ENCODE results near the gene SELENOM.

DNA sequence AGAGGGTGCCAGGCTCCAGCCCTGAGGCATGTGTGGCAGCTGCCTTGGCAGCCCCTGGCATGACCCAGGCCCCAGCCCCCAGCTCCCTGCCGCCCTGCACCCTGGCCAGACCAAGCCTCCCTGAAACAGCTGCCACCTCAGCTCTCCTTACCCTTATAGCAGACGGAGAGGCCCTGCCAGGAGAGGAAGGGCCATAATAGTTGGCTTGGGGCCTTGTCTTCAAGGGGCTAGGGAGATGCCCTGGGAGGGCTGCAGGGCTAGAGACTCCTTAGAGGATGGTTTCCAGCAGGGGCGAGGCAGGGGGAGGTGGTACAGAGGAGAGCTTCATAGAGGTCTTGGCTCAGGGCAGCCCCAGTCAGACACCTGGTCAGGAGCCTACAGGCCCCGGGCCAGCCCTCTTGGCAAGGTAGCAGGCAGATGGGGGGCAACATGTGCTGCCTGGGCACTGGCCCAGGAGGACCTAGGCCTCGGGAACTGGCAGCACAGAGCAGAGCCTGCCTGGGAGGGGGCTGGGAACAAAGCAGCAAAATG is 13.3 kb downstream of the SELENOM start:
- TF ChIP-seq, protein P1, sequence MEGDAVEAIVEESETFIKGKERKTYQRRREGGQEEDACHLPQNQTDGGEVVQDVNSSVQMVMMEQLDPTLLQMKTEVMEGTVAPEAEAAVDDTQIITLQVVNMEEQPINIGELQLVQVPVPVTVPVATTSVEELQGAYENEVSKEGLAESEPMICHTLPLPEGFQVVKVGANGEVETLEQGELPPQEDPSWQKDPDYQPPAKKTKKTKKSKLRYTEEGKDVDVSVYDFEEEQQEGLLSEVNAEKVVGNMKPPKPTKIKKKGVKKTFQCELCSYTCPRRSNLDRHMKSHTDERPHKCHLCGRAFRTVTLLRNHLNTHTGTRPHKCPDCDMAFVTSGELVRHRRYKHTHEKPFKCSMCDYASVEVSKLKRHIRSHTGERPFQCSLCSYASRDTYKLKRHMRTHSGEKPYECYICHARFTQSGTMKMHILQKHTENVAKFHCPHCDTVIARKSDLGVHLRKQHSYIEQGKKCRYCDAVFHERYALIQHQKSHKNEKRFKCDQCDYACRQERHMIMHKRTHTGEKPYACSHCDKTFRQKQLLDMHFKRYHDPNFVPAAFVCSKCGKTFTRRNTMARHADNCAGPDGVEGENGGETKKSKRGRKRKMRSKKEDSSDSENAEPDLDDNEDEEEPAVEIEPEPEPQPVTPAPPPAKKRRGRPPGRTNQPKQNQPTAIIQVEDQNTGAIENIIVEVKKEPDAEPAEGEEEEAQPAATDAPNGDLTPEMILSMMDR (IDR thresholded peaks at IDR 0.05; ENCODE audit: insufficient read depth, low read length, poor library complexity, severe bottlenecking): no peak
- no peak for TF ChIP-seq EZH2phosphoT487 (conservative IDR thresholded peaks at IDR 0.05; ENCODE audit: low read length)
